Measurements from ENCODE around the gene DISP2. TPM values are rescaled to one million over a fixed set of nuclear protein-coding genes. Genes with fewer than 3 reads are reported as not detected.

Gene DISP2
- total and polyA plus RNA-seq, 9 of the 15 experiments (the other 6 are each of a cell fraction or from before 2014, with no cell fraction given), result 0.06 to 0.89 (median 0.15) TPM; not detected in 1

DNA sequence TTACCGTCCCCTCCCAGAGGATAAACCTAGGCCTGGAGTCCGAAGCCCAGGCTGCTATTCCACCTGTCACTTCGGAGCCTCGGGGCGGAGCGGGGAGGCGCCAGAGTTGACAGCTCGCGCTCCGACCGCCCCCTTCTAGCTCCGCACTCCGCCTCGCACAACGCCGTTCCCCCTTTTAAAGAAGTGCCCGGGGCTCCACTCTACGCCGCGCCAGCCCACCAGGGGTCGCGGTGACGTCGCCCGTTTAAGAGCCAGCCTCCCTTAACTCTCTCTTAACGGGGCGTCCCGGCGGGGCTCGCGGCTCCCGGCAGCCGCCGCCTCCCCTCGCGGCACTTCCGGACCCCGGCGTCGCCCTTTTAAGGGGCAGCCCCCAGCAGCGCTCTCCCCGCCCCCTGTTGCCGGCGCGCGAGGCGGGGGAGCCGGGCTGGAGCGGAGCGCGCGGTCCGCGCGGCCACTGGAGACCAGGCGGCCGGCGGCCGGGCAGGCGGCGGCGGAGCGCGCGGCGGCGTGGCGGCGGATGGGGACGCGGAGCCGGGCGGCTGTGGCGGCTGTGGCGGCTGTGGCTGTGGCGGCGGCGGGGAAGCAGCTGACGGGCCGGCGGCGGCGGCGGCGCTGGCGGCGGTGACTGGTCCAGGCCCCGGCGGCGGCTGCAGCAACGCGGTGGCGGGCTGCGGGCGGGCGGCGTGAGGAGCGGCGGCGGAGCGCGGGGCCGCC, 34.6 kb upstream of the DISP2 start, which contains the start of gene INAFM2 (continued):
- TF ChIP-seq, protein P1, sequence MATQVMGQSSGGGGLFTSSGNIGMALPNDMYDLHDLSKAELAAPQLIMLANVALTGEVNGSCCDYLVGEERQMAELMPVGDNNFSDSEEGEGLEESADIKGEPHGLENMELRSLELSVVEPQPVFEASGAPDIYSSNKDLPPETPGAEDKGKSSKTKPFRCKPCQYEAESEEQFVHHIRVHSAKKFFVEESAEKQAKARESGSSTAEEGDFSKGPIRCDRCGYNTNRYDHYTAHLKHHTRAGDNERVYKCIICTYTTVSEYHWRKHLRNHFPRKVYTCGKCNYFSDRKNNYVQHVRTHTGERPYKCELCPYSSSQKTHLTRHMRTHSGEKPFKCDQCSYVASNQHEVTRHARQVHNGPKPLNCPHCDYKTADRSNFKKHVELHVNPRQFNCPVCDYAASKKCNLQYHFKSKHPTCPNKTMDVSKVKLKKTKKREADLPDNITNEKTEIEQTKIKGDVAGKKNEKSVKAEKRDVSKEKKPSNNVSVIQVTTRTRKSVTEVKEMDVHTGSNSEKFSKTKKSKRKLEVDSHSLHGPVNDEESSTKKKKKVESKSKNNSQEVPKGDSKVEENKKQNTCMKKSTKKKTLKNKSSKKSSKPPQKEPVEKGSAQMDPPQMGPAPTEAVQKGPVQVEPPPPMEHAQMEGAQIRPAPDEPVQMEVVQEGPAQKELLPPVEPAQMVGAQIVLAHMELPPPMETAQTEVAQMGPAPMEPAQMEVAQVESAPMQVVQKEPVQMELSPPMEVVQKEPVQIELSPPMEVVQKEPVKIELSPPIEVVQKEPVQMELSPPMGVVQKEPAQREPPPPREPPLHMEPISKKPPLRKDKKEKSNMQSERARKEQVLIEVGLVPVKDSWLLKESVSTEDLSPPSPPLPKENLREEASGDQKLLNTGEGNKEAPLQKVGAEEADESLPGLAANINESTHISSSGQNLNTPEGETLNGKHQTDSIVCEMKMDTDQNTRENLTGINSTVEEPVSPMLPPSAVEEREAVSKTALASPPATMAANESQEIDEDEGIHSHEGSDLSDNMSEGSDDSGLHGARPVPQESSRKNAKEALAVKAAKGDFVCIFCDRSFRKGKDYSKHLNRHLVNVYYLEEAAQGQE (IDR thresholded peaks at IDR 0.05; ENCODE audit: borderline replicate concordance), result peak; percentile 45; the same call in 1 of the 2 replicates
- TF ChIP-seq, protein P1 (CRISPR knock-in tag; IDR thresholded peaks at IDR 0.05; ENCODE audit: low read depth), result no peak
- TF ChIP-seq SP1 (CRISPR knock-in tag; IDR thresholded peaks at IDR 0.05) (peak; percentile 92; the same call in 1 of the 2 replicates), ZBTB7A (IDR thresholded peaks at IDR 0.05; ENCODE audit: borderline replicate concordance, control insufficient read depth, low read depth, low read length) (peak; percentile 94), TCF3 (CRISPR knock-in tag; IDR thresholded peaks at IDR 0.05) (peak; percentile 23; the same call in 1 of the 2 replicates), GATA2 (CRISPR knock-in tag; IDR thresholded peaks at IDR 0.05) (no peak), ZFP30 (CRISPR knock-in tag; IDR thresholded peaks at IDR 0.05; ENCODE audit: borderline replicate concordance) (no peak), SMARCA4 (IDR thresholded peaks at IDR 0.05) (no peak)
- TF ChIP-seq, protein P2, sequence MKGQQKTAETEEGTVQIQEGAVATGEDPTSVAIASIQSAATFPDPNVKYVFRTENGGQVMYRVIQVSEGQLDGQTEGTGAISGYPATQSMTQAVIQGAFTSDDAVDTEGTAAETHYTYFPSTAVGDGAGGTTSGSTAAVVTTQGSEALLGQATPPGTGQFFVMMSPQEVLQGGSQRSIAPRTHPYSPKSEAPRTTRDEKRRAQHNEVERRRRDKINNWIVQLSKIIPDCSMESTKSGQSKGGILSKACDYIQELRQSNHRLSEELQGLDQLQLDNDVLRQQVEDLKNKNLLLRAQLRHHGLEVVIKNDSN (CRISPR knock-in tag; IDR thresholded peaks at IDR 0.05), result 0 out of 2 replicates have a peak, but pooled peaks have one; percentile 27
- TF ChIP-seq, protein P3, sequence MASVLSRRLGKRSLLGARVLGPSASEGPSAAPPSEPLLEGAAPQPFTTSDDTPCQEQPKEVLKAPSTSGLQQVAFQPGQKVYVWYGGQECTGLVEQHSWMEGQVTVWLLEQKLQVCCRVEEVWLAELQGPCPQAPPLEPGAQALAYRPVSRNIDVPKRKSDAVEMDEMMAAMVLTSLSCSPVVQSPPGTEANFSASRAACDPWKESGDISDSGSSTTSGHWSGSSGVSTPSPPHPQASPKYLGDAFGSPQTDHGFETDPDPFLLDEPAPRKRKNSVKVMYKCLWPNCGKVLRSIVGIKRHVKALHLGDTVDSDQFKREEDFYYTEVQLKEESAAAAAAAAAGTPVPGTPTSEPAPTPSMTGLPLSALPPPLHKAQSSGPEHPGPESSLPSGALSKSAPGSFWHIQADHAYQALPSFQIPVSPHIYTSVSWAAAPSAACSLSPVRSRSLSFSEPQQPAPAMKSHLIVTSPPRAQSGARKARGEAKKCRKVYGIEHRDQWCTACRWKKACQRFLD (CRISPR knock-in tag; IDR thresholded peaks at IDR 0.05), result peak; percentile 65; the same call in 1 of the 2 replicates
- TF ChIP-seq, protein P4, sequence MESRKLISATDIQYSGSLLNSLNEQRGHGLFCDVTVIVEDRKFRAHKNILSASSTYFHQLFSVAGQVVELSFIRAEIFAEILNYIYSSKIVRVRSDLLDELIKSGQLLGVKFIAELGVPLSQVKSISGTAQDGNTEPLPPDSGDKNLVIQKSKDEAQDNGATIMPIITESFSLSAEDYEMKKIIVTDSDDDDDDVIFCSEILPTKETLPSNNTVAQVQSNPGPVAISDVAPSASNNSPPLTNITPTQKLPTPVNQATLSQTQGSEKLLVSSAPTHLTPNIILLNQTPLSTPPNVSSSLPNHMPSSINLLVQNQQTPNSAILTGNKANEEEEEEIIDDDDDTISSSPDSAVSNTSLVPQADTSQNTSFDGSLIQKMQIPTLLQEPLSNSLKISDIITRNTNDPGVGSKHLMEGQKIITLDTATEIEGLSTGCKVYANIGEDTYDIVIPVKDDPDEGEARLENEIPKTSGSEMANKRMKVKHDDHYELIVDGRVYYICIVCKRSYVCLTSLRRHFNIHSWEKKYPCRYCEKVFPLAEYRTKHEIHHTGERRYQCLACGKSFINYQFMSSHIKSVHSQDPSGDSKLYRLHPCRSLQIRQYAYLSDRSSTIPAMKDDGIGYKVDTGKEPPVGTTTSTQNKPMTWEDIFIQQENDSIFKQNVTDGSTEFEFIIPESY (CRISPR knock-in tag; IDR thresholded peaks at IDR 0.05), result peak; percentile 95
- TF ChIP-seq, protein P5, sequence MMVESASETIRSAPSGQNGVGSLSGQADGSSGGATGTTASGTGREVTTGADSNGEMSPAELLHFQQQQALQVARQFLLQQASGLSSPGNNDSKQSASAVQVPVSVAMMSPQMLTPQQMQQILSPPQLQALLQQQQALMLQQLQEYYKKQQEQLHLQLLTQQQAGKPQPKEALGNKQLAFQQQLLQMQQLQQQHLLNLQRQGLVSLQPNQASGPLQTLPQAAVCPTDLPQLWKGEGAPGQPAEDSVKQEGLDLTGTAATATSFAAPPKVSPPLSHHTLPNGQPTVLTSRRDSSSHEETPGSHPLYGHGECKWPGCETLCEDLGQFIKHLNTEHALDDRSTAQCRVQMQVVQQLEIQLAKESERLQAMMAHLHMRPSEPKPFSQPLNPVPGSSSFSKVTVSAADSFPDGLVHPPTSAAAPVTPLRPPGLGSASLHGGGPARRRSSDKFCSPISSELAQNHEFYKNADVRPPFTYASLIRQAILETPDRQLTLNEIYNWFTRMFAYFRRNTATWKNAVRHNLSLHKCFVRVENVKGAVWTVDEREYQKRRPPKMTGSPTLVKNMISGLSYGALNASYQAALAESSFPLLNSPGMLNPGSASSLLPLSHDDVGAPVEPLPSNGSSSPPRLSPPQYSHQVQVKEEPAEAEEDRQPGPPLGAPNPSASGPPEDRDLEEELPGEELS (CRISPR knock-in tag; IDR thresholded peaks at IDR 0.05; ENCODE audit: borderline replicate concordance), result peak; percentile 80; the same call in 1 of the 2 replicates

Data from K562 (cell line).